ENCODE data around the gene ZNF410. TPM values are rescaled to one million over a fixed set of nuclear protein-coding genes. Genes with fewer than 3 reads are reported as not detected.

Gene ZNF410
- total RNA-seq, 2 experiments from 2014 or later, result 54.9 to 56.1 TPM

GRCh38 chr14:73949752-73950734 is 63.4 kb downstream of the ZNF410 start, which contains the start of the genes COQ6 and FAM161B:
TSS of gene COQ6 (plus strand) at chr14:73950302. CDS start at chr14:73950333, 31 bp downstream.
TSS of gene FAM161B (minus strand) at chr14:73950094. CDS start at chr14:73950026, 68 bp downstream.
- CTCF ChIA-PET, result no interaction called here
- Mint-ChIP-seq H3K4me1 (ENCODE audit: low read depth) (peaks cover 12% of the 10 kb centered on the region), H3K27me3 (no peaks in the 10 kb centered on the region), H3K36me3 (ENCODE audit: low read depth) (peaks cover 11% of the 10 kb centered on the region), H3K4me3 (peak within 1 kb of the TSS; percentile 92), H3K9me3 (no peaks in the 10 kb centered on the region), H3K27ac (peak within 1 kb of the TSS; percentile 87)
- peak; percentile 93 for ATAC-seq
- POLR2A ChIA-PET, result interaction anchor here (0.8 to 1.3 kb wide), 3 partner anchors 11 to 98 kb away, joined by 3 to 4 read pairs (median 3); no protein-coding TSS in a partner anchor
- intact Hi-C loops (cut with micrococcal nuclease), result no loop called here
- DNase-seq, result peak; percentile 96
- TF ChIP-seq CTCF (IDR thresholded peaks at IDR 0.05), result no peak

- CTCF ChIA-PET, result no interaction called here
- DNase-seq (no peak), ATAC-seq (no peak)
- Mint-ChIP-seq H3K27me3 (no peaks in the 10 kb centered on the region), H3K4me1 (ENCODE audit: low read depth) (peaks cover 12% of the 10 kb centered on the region), H3K36me3 (ENCODE audit: low read depth) (peaks cover 18% of the 10 kb centered on the region), H3K9me3 (no peaks in the 10 kb centered on the region), H3K4me3 (no peak overlapping the region), H3K27ac (peak overlapping the region; percentile 16)
- TF ChIP-seq CTCF (IDR thresholded peaks at IDR 0.05), result no peak
- intact Hi-C loops (cut with micrococcal nuclease), result no loop called here
- POLR2A ChIA-PET, result interaction anchor here (1.5 kb wide), 1 partner anchor 58 kb away, joined by 3 read pairs; no protein-coding TSS in a partner anchor
Measured at GRCh38 chr14:73953731-73954130, 67.1 kb downstream of the ZNF410 start.

GRCh38 chr14:73955674-73956073 is 69.0 kb downstream of the ZNF410 start:
- Mint-ChIP-seq H3K36me3 (ENCODE audit: low read depth) (peaks cover 29% of the 10 kb centered on the region), H3K27me3 (no peaks in the 10 kb centered on the region), H3K4me3 (no peak overlapping the region), H3K4me1 (ENCODE audit: low read depth) (peaks cover 11% of the 10 kb centered on the region), H3K27ac (no peak overlapping the region), H3K9me3 (no peaks in the 10 kb centered on the region)
- intact Hi-C loops (cut with micrococcal nuclease), result no loop called here
- POLR2A ChIA-PET, result no interaction called here
- ATAC-seq (no peak), DNase-seq (no peak)
- no peak for TF ChIP-seq CTCF (IDR thresholded peaks at IDR 0.05)
- CTCF ChIA-PET, result no interaction called here

GRCh38 chr14:73958591-73958990 is 71.9 kb downstream of the ZNF410 start:
- H3K27ac Mint-ChIP-seq, result peak overlapping the region; percentile 28
- no peaks in the 10 kb centered on the region for H3K27me3 Mint-ChIP-seq
- no peaks in the 10 kb centered on the region for H3K4me1 Mint-ChIP-seq (ENCODE audit: low read depth)
- H3K4me3 Mint-ChIP-seq, result no peak overlapping the region
- CTCF ChIA-PET, result interaction anchor here (0.6 kb wide), 1 partner anchor 49 kb away, joined by 3 read pairs; no protein-coding TSS in a partner anchor
- no peak for TF ChIP-seq CTCF (IDR thresholded peaks at IDR 0.05)
- intact Hi-C loops (cut with micrococcal nuclease), result no loop called here
- no peaks in the 10 kb centered on the region for H3K9me3 Mint-ChIP-seq
- DNase-seq (no peak), ATAC-seq (no peak)
- POLR2A ChIA-PET, result interaction anchor here (1.3 kb wide), 1 partner anchor 11 kb away, joined by 4 read pairs; no protein-coding TSS in a partner anchor
- peaks cover 38% of the 10 kb centered on the region for H3K36me3 Mint-ChIP-seq (ENCODE audit: low read depth)

GRCh38 chr14:73961192-73961591 is 74.5 kb downstream of the ZNF410 start:
- DNase-seq (no peak), ATAC-seq (no peak)
- peaks cover 28% of the 10 kb centered on the region for H3K36me3 Mint-ChIP-seq (ENCODE audit: low read depth)
- intact Hi-C loops (cut with micrococcal nuclease), result loop anchor here (10.0 kb wide), 1 partner anchor 74 kb away; no protein-coding TSS in a partner anchor
- no peaks in the 10 kb centered on the region for H3K9me3 Mint-ChIP-seq
- no peak overlapping the region for H3K4me3 Mint-ChIP-seq
- POLR2A ChIA-PET, result no interaction called here
- no peaks in the 10 kb centered on the region for H3K27me3 Mint-ChIP-seq
- CTCF ChIA-PET, result no interaction called here
- TF ChIP-seq CTCF (IDR thresholded peaks at IDR 0.05), result no peak
- no peaks in the 10 kb centered on the region for H3K4me1 Mint-ChIP-seq (ENCODE audit: low read depth)
- H3K27ac Mint-ChIP-seq, result no peak overlapping the region
